EH (cell line): ENCODE data around the gene PIP4K2B.

Experiments
- DNase-seq: peaks from one replicate; pipeline ENCODE4 v3.0.0-alpha.2; 2015; ENCODE audit warnings: low read depth

PIP4K2B gene

DNA sequence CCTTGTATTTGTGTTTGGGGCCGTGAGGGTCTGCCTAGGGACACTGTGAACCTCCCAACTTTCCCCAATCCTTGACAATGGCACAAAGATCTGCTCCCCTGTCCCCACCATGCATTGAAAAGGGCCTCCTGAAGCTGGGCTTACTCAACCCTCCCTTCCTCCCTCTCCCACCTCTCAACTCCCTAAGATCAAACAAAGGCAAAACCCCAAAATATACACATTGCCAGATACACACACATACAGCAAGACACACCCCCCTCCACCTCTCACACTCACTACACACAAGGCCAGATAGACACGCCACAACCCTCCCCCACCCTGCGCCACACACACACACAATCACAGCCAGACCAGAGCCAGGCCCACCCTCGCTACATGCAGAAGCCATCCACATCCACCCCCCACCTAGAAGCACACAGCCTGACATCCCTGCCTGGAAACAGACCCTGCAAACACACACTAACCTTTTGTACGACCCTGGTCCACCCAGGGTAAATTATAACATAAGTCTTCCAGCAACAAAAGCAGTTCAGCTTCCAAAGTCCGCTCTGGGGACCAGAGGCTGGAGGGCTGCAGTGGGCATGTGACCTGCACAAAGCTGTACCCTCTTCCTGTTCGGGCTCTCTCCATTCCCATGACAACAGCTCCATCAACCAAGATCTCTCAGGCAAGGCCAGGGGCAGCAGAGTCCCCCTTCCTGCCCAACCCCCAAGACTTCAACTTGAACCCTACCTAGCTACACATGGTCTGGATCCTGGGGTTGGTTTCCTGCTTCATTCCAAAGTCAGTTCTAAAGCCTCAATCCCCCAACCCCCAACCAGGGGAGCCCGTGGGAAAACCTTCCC, 53.1 kb downstream of the PIP4K2B start:
- DNase-seq = no peak

DNA sequence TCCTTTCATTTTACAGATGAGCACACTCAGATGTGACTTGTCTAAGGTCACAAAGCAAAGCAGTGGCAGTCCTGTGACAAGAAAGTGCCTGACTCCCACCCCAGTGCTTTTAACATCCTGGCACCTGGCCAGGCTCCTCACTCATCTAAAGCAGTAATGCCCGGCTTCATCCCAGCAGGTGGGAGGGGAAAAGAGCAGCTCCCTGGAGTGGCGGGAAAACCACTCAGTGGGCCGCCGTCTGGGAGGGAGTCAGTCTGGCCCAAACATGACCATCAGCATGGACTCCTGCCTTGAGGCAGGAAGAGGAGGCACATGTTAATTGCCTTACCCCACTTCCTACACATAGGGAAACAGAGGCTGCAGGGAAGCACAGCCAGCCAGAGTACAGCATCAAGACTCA, 53.8 kb downstream of the PIP4K2B start:
- DNase-seq = peak; percentile 25

DNA sequence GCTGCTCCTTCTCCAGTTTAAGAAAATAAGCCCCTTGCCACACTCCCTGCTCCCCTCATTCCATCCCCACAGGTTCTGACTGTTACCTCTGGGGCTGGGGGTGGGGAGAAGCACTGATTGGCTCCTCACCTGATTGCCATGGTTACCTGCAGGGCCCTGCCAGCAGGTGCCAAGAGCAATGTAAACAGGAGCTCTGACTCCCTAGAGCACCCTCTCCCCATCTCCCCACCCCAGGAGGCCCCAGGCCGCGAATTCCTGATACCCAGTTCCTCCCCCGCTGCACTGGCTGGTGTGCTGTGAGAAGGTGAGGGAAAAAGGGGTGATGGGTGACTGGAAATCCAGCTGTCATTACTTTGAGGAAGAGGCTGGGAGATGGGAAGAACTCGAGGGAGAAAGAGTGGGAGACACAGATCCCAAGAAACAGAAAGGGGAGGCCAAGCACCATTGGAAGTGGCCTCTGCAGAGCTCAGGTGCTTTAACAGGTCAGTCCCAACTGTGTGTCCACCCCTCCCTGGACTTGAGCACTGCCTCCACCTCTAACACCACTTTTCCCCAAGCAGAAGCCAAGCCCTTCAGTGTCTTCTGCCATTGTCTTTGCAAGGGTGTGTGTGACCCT, 55.7 kb downstream of the PIP4K2B start:
- no peak for DNase-seq

DNA sequence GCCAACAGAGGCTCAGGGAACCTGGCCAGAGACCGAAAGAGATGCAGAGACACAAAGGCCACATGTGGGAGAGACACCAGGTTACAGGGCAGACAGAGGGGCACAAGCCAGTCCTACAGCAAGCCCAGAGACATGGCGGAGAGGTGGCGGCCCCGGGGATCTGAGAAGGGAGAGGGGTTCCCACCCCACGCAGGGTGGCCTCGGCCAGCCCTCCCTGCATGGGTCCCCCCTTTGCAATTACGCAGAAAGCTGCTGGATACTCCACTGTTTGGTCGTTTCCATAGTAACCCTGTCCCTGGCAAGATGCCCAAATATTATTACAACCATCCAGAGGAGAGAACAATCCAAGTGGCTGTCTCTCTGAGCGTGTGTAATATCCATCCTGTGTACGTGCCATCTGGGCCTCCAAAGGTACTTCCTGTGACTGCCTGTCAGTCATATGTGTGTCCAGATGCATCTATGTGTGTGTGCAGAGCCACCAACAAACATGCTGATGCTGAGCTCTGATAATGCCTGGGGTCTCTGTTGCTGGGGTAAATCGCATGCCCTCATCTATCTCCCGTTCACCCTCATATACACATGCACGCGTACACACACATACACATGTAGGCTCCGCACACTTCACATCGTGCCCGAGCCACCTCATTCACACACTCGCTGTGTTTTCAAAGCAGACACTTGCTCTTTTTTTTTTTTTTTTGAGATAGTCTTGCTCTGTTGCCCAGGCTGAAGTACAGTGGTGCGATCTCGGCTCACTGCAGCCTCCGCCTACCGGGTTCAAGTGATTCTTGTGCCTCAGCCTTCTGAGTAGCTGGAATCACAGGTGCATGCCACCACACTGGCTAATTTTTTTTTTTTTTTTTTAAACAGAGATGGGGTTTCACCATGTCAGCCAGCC, 56.7 kb downstream of the PIP4K2B start:
- peak; percentile 81 for DNase-seq

DNA sequence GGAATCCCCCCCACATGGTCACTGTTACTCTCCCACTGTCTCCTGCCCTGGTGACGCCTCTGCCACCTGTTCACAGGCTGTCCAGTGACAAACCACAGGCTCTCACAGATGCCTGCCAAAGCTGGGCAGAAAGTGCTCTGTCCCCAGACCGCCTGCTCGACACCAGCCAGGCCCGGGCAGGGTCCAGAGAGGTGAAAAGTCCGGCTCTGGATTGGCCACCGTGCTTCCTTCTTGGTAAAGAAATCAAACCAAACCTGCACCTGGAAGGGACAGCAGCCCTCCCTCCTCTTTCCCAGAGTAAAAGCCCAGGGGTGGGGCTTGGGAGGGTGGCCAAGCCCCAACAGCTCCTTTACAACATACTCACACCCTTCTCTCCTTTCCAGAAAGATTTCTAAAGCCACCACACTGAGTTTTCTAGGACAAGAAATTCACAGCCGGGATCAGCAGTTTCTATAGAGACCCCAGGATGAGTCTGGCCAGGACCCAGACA, 57.4 kb downstream of the PIP4K2B start:
- DNase-seq = no peak

DNA sequence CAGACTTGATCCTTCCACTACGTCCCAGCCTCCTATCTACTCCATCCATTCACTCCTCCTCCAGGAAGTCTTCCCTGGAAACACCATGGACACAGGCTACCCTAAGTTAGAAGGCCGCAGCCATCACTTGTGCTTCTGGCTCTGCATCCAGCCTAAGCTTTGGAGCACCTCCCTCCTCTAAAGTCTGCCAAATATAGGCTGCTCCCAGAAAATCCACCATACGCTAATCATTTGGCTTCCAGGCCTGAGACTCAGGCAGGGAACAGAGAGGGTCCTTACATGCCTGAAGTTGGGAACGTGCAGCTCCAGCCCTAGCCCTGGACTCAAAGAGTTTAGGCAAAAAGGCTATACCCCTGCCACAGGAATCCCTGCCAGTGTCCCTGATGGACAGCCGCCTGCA, 57.9 kb downstream of the PIP4K2B start:
- DNase-seq = no peak

DNA sequence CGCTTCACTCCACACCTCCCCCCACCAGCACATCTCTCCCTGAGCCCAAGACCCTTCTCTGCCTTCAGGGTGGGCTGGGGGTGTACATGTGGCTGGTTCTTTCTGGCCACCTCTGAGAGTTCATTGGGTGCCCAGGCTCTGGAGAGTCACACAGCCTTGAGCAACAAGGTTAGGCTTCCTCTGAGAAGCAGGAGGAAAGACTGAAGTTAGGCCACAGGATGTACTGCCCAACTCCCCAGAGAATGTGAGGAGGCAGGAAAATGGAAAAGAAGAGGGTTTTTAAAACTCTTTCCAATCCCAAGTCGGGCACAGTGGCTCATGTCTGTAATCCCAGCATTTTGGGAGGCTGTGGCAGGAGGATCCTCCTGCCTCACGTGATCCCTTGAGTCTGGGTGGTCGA, 58.5 kb downstream of the PIP4K2B start:
- DNase-seq = no peak

DNA sequence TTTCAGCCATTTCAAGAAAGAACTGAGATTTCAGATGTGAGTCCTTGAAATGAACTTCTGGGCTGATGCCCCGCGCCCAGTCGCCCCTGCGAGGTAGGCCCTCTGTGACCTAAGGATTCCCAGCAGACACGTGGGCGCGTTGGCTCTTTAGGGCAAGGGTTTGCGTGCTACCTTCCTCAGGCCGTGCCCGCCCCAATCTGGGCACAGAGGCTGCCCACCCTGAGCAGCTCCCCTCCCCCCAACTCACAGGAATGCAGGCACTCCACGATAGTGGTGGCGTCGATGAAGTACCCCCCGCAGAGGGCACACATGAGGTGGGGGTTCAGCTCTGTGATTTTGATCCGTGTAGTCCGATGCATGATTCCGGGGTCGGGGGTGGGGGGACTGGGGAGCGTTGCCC, 59.3 kb downstream of the PIP4K2B start:
- DNase-seq = no peak

DNA sequence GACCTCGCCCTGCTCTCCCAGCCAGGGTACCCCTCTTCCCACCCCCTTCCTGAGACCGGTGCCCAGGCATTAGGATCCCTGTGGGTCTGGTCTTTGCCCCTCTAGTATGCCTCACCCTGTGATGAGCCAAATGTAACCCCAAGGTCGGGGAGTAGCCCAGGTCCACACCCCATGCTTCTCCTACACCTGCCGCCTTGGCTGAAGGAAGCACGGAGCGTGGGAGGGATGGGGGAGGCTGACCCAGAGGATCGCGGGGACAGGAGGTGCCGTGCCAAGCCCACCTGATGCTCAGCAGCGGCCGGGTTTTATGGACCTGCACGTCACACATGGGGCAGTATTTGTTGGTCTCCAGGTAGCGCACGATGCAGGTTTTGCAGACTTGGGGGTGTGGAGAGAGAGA, 60.1 kb downstream of the PIP4K2B start:
- no peak for DNase-seq

DNA sequence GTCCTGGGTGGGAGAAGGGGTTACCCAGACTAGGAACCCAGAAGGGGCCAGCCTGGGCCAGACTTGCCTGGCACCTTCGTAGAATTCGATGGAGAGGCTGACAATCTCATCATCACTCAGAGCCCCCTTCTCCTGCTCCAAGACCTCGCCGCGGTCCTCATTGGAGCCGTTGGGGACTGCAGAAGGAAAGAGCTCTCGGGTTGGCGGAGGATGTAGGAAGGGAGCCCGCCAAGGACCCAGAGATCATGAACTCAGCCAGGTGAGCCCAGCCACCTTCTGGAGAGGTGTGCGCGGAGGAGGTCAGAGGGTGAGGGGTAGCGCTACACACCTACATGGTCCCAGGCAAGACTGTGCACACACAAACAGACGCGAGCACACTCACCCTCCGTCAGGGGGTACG, 60.7 kb downstream of the PIP4K2B start:
- no peak for DNase-seq

DNA sequence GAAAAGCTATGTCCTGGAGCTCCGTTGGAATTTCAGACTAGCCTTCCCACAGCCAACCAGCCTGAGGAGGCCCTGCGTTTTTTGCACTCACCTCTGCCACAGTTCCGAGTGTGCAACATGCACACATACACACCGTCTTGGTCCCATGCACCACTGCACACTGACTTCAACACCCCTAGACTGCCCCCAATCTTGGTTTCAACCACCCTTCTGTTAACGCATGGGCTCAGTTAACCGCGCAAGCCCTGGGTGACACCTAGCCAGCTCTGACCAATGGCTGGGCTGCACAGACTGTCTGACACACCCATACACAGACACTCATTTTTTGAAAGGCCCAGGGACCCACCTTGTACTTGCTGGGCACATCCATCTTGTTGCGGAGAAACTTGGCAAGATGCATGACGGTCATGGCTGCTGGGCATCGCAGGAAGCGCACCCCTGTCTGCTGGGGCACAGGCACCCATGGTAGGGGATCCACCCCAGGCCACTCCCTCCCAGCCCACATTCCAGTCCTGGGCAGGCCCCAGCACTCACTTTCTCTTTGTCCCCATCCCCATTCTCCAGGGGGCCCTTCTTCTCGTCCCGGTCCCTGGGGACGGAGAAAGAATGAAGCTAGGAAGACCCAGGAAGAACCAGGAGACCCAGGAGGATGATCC, 61.2 kb downstream of the PIP4K2B start:
- DNase-seq = no peak

DNA sequence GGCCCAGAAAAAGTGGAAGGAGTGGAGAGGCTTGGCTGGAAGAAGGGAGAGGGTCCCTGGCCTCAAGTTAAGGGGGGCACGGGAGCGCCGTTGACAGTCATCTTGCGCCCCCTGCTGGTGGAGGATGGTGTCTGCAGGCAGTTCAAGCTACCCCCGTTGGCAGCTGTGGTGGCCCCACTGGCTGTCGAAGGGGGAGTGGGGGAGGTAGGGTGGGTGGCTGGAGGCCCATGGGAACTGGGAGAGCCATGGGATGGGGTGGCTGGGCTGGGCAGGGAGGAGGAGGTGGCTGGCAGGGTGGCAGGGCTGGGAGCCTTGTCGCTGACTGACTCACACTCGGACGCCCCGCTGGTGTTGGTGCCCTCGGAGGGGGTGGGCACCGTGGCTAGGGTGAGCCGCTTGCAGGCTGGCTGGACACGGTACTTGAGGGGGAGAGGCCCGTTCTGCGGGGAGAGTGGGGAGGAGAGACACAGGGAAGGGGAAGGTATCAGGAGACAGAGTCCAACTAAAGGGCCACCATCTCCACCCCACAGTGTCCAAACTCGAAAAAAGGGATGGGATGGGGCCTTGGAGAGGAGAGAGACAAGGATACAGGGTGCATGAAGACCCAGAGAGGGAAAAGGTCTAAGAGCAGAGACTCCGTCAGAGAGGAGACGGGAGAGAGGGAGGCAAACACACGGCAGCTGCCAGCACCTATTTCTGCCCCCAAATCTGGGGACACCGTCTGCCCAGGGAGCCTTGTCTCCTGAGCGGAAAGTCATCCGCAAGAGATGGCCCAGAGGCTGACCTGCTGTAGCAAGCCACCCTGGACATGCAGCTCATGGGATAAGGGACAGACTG, 64.0 kb downstream of the PIP4K2B start:
- DNase-seq = peak; percentile 52

DNA sequence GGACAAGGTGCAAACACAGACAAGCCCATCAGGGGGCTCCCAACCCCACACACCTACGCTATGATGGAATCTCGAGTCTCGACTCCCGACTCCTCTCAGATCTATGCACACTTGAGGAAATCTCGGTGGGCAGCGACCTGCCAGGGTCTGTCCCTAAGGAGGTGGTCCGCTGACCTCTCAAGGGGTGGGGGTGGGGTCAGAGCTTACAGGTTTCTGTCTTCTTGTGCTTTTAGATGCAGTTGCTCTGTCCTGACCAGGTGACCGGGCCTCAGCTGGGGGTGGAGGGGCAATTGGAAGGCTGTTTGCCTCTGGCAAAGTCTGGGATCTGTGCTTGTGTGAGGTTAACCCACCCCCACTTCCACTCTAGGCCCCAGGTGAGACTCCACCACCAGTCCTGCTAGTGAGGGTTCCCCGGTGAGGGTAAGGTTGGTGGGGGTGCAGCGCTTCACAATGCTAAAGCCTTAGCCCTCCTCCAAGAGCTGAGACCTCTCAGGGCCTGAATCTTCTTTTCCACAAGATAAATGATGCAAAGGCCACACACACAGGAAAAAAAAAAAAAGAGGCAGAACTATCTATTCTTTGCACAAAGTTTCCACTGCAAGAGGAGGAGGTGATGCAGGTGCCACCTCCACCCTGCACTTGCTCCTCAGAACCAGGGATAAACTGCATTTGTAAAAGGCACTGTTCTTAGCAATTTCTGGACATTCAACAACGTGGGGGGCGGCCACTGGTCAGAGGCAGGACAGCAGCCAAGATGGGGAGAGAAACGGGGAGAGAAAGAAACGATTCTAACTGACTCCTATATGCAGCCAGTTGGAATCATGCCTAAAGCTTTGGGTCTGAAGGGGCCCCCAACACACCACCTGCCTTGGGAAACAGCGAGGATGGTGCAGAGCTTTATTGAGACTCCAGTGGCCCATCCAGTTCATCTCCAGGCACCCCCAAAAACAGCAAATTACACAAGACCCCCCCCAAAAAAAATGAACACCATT, 65.1 kb downstream of the PIP4K2B start:
- DNase-seq = no peak

DNA sequence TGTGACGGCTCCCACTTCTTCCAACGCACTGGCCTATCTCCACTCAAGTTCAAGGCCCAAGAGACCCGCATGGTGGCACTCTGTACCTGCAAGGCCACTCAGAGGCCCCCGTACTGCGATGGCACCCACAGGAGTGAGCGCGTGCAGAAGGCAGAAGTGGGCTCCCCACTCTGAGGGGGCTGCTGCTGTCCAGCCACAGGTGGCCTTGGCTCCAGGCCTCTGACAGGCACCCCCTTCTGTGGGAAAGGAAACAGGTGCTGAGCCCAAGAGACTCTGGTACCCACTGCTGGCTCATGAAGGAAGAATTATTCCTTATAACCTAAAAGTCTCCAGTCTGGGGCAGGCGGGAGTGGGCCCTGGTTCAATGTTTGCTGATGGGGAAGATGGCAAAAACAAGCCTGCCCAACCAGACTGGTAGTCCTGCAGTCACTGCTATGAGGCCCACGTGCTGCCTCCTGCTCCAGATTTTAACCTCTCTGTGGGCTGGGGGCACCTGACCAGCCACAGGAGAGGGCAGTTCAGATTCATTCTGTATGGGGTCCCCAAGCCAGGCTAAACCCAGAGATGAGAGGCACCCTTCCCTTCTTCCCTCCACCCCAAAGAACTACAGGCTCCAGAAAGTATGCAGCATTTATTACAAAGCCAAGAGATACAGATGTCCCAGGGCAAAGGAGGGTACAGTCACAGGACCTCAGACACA, 65.9 kb downstream of the PIP4K2B start:
- no peak for DNase-seq

DNA sequence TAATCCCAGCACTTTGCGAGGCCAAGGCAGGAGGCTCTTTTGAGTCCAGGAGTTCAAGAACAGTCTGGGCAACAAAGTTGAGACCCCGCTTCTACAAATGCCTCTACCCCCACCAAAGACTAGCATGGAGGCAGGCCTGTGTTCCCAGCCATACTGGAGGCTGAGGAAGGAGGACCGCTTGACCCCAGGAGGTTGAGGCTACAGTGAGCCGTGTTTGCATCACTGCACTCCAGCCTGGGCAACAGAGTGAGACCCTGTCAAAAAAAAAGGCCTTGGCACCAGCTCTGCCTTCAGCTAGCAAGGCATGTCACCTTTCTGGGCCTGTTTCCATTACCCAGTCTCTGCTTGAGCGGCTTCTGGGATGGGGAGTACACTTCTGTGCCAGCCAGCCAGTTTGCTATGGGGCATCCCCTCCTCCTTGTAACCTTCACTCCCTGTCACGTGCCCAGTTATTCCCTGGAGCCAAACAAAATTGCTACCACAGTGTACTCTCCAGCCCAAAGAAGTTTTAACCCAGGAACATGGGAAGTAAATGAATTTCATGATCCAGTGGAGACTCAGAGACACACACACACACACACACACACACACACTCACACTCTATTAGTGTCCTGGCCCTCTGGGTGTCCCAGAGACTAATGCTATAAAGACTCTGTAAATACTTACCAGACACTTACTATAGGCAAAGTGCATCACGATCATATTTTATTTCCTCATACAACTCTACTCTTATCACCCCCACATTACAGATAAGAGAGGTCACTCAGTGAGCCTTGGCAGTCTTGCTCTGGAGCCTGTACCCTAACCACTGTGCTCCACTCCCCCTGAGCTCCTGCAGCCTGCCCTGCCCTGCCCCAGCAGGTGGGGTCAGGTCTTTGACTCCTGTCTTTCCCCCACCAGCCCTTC, 66.7 kb downstream of the PIP4K2B start:
- no peak for DNase-seq

DNA sequence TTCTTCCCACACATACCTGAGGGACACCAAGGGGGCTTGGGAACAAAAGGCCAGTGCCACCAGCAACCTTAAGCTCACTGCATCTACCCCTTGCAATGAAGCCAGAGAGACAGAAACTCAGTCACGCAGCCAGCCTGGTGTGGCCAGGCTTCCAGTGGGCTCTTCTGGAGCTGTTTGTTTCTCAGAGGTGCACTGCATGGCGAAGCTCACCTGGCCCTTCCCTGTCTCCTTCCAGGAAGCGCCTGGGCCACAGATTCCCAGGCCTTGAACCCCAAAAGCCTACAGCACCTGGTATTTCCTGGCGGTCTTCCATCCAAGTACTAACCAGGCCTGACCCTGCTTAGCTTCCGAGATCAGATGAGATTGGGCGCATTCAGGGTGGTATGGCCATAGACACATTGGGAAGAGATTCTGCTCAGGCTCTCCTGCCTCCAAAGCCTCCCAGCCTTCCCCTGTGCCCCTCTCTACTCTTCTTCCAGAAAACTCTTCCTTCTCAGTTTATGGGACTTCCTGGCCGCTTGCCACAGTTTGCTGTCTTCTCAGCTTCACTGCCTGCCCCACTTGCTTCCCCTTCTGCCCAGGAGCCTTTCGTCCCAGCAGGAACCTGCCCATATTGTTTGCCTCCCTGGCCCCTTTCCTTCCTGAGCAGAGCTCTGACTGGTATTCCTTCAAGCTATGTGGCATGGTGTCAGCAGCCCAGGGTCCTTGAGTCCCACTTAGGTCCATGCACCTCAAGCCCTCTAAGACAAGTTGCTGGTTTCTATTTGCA, 67.6 kb downstream of the PIP4K2B start:
- DNase-seq = peak; percentile 29
